Smooth muscle cell (in vitro differentiated cells): ENCODE data around the gene RPS3A. TPM values are rescaled to one million over a fixed set of nuclear protein-coding genes. Genes with fewer than 3 reads are reported as not detected.

Experiments
- DNase-seq: peaks from one replicate; lab custom pipeline; 2025; ENCODE audit not compliant: unreplicated experiment; lab: John Stamatoyannopoulos, UW
- H2AFZ ChIP-seq: fragments of 200-600 bp; sonication (generic); 2 replicates; pipeline ENCODE4 v1.6.0; 2016; ENCODE audit warnings: antibody characterized with exemption, low read depth, mild to moderate bottlenecking
- H3F3A ChIP-seq: fragments of 200-600 bp; sonication (generic); 2 replicates; pipeline ENCODE4 v1.6.0; 2017; ENCODE audit warnings: antibody characterized with exemption, low read depth
- H3K27ac ChIP-seq: fragments of 200-600 bp; sonication (generic); 2 replicates; pipeline ENCODE4 v1.5.1; 2016; ENCODE audit warnings: low read depth, mild to moderate bottlenecking
- H3K27me3 ChIP-seq: fragments of 200-600 bp; sonication (generic); 2 replicates; pipeline ENCODE4 v1.6.1; 2016; ENCODE audit warnings: low read depth, mild to moderate bottlenecking
- H3K36me3 ChIP-seq: fragments of 200-600 bp; sonication (generic); 2 replicates; pipeline ENCODE4 v1.5.1; 2016; ENCODE audit warnings: low read depth
- H3K4me1 ChIP-seq: fragments of 200-600 bp; sonication (generic); 2 replicates; pipeline ENCODE4 v1.5.1; 2016; ENCODE audit warnings: low read depth
- H3K4me2 ChIP-seq: fragments of 200-600 bp; sonication (generic); 2 replicates; pipeline ENCODE4 v1.6.0; 2016; ENCODE audit warnings: mild to moderate bottlenecking
- H3K4me3 ChIP-seq: fragments of 200-600 bp; sonication (generic); 2 replicates; pipeline ENCODE4 v1.5.1; 2016; ENCODE audit warnings: mild to moderate bottlenecking
- H3K79me2 ChIP-seq: fragments of 200-600 bp; sonication (generic); 2 replicates; pipeline ENCODE4 v1.6.0; 2016; ENCODE audit warnings: low read depth, mild to moderate bottlenecking
- H3K9ac ChIP-seq: fragments of 200-600 bp; sonication (generic); 2 replicates; pipeline ENCODE4 v1.6.0; 2016; ENCODE audit warnings: low read depth
- H3K9me3 ChIP-seq: fragments of 200-600 bp; sonication (generic); replicated peaks from 2 replicates; pipeline ENCODE4 v1.5.1; 2016; ENCODE audit warnings: low read depth
- H4K20me1 ChIP-seq: fragments of 200-600 bp; sonication (generic); 2 replicates; pipeline ENCODE4 v1.6.0; 2016; ENCODE audit warnings: low read depth
- WGBS: methylation state at CpG from one replicate; pipeline ENCODE4 v1.1.7; 2016; ENCODE audit warnings: low lambda C conversion rate; 5-methylcytosine and 5-hydroxymethylcytosine counted together
- polyA plus RNA-seq: library from polyadenylated mRNA; unstranded; fragments of >200 nt; fragmentation: Nextera tagmentation; extraction: Ambion mirVana; gene quantifications from 2 replicates; pipeline ENCODE4 v1.2.1, GENCODE V29; 2016
- total RNA-seq: library from RNA; depleted of rRNA; stranded (reverse); fragments of >200 nt; gene quantifications from 2 replicates; pipeline ENCODE4 v1.2.3, GENCODE V29; 2014
- TF ChIP-seq, protein P1 (sequence below): fragments of 200-600 bp; sonication (generic); IDR thresholded peaks from 2 replicates; pipeline ENCODE4 v1.5.1; 2017; ENCODE audit warnings: borderline replicate concordance, mild to moderate bottlenecking, antibody characterized with exemption; ENCODE audit not compliant: insufficient read depth, poor library complexity, severe bottlenecking

The RPS3A gene
- total and polyA plus RNA-seq, 2 experiments from 2014 or later: 682 to 3,775 TPM

- peaks cover 7% of the 10 kb centered on the region for H3K79me2 ChIP-seq
- H3K9ac ChIP-seq: no peak overlapping the region
- no peaks in the 10 kb centered on the region for H3K4me1 ChIP-seq
- no peaks in the 10 kb centered on the region for H3K36me3 ChIP-seq
- no peaks in the 10 kb centered on the region for H3K9me3 ChIP-seq
- 93% methylated on average over 3 of the region's 3 CpGs for WGBS
- no peaks in the 10 kb centered on the region for H3F3A ChIP-seq
- H2AFZ ChIP-seq: no peak overlapping the region
- TF ChIP-seq, protein P1, sequence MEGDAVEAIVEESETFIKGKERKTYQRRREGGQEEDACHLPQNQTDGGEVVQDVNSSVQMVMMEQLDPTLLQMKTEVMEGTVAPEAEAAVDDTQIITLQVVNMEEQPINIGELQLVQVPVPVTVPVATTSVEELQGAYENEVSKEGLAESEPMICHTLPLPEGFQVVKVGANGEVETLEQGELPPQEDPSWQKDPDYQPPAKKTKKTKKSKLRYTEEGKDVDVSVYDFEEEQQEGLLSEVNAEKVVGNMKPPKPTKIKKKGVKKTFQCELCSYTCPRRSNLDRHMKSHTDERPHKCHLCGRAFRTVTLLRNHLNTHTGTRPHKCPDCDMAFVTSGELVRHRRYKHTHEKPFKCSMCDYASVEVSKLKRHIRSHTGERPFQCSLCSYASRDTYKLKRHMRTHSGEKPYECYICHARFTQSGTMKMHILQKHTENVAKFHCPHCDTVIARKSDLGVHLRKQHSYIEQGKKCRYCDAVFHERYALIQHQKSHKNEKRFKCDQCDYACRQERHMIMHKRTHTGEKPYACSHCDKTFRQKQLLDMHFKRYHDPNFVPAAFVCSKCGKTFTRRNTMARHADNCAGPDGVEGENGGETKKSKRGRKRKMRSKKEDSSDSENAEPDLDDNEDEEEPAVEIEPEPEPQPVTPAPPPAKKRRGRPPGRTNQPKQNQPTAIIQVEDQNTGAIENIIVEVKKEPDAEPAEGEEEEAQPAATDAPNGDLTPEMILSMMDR: no peak
- DNase-seq: no peak
- H3K27me3 ChIP-seq: no peaks in the 10 kb centered on the region
- no peak overlapping the region for H3K27ac ChIP-seq
- H3K4me3 ChIP-seq: no peak overlapping the region
- peaks cover 4% of the 10 kb centered on the region for H4K20me1 ChIP-seq
- no peak overlapping the region for H3K4me2 ChIP-seq
Observed at GRCh38 chr4:151095142-151095541, 4.3 kb upstream of the RPS3A start.

DNA sequence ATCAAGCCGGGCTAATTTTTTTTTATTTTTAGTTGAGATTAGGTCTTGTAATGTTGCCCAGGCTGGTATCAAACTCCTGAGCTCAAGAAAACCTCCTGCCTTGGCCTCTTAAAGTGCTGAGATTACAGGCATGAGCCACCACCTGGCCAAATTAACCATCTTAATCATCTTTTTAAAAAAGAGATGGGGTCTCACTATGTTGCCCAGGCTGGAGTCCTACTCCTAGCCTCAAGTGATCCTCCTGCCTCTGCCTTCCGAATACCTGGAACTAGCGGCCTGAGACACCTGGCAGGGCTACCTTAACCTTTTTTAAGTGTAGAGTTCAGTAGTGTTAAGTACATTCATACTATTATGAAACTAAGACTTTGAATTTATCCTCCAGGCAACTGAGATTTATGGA lies 1.7 kb upstream of the RPS3A start:
- Histone ChIP-seq H3K9ac (no peak overlapping the region), H3K79me2 (peaks cover 31% of the 10 kb centered on the region), H3K4me1 (peaks cover 19% of the 10 kb centered on the region), H2AFZ (no peak overlapping the region), H3K4me3 (no peak overlapping the region), H3K36me3 (no peaks in the 10 kb centered on the region), H3K27ac (no peak overlapping the region), H3F3A (peaks cover 3% of the 10 kb centered on the region), H3K4me2 (no peak overlapping the region), H4K20me1 (peaks cover 30% of the 10 kb centered on the region), H3K9me3 (no peaks in the 10 kb centered on the region), H3K27me3 (no peaks in the 10 kb centered on the region)
- 93% methylated on average over 3 of the region's 3 CpGs for WGBS
- DNase-seq: no peak
- TF ChIP-seq, protein P1: no peak

DNA sequence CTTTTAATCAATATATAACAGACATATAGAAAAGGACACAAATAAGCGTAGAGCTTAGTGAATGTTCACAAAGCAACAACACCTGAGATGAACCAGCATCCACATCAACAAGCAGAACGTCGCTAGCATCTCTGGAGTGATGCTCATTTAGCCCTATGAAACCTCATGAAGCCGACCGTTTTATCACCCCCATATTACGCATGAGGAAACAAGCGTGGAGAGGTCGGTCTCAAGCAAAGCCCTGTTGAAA lies 524 bp upstream of the RPS3A start:
- peaks cover 10% of the 10 kb centered on the region for H3F3A ChIP-seq
- H3K9me3 ChIP-seq: no peaks in the 10 kb centered on the region
- TF ChIP-seq, protein P1: no peak
- peaks cover 19% of the 10 kb centered on the region for H3K4me1 ChIP-seq
- 30% methylated on average over 8 of the region's 8 CpGs for WGBS
- peak overlapping the region; percentile 77 for H2AFZ ChIP-seq
- no peak for DNase-seq
- H3K36me3 ChIP-seq: no peaks in the 10 kb centered on the region
- peak overlapping the region; percentile 75 for H3K4me2 ChIP-seq
- peak overlapping the region; percentile 75 for H3K4me3 ChIP-seq
- H3K27ac ChIP-seq: peak overlapping the region; percentile 86
- peaks cover 41% of the 10 kb centered on the region for H4K20me1 ChIP-seq
- peaks cover 31% of the 10 kb centered on the region for H3K79me2 ChIP-seq
- no peaks in the 10 kb centered on the region for H3K27me3 ChIP-seq
- peak overlapping the region; percentile 77 for H3K9ac ChIP-seq

GRCh38 chr4:151099976-151100417 lies 569 bp downstream of the RPS3A start:
- Histone ChIP-seq H3K27ac (peak overlapping the region; percentile 87), H3K36me3 (no peaks in the 10 kb centered on the region), H3K9ac (peak overlapping the region; percentile 93), H3K4me1 (peaks cover 19% of the 10 kb centered on the region), H3K79me2 (peaks cover 31% of the 10 kb centered on the region), H3K9me3 (no peaks in the 10 kb centered on the region), H3K4me2 (peak overlapping the region; percentile 93), H3F3A (peaks cover 15% of the 10 kb centered on the region), H2AFZ (no peak overlapping the region), H3K4me3 (peak overlapping the region; percentile 75), H4K20me1 (peaks cover 51% of the 10 kb centered on the region), H3K27me3 (no peaks in the 10 kb centered on the region)
- DNase-seq: no peak
- TF ChIP-seq, protein P1: no peak
- WGBS: under 1% methylated on average over 13 of the region's 13 CpGs
